Measurements from ENCODE around the gene FADS3.

GRCh38 chr11:61898247-61898582 lies 6.9 kb upstream of the FADS3 start:
- TF ChIP-seq CTCF (IDR thresholded peaks at IDR 0.05) (no peak), POLR2A (IDR thresholded peaks at IDR 0.05) (no peak)
